ENCODE results near the gene NOP14.
"Not testable (repeated sequence)": the region's sequence is repeated elsewhere in the genome, so short reads cannot be mapped to it uniquely, and the experiment has no call there.

The NOP14 gene

GRCh38 chr4:2941138-2942036, 21.8 kb downstream of the NOP14 start:
- peak; percentile 2 for DNase-seq

DNA sequence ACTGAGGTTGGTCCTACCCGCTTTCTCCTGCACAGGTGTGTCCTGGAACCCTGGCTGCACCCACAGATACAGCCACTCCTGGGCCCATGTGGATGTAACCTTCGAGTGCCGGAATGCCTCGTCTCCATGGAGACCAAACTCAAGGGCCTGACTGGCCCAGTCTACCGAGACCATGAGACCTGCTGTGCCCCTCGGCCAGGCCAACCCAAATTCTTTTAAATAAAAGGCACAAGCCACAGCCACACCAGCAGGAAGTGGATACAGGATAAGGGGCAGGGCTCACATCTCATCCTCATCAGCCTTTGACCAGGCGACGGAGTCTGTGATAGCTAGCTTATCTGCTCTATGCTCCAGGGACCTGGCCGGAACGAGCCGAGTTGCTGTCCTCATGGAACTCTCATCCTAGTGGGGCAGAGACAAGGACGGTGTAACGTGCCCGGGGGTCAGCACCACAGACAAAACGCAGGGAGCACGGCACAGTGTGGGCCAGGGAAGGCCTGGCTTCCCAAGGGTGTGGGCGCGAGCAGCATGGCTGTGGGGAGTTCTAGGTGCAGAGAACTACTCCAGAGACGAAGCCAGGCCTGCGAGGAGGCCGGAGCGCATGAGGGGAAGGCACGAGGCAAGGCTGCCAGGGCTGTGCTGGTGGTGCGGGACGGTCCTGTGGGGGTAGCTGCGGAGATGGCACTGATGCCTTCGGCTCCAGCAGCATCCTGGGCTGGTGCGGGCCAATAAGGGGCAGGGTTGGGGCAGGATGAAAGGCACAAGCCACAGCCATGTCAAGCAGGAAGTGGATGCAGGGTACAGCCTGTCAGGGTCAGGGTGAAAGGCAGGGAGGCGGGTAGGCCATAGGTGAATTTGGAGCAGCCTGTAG, 22.7 kb downstream of the NOP14 start:
- DNase-seq, result peak; percentile 3

GRCh38 chr4:2939383-2940243, 23.6 kb downstream of the NOP14 start:
- DNase-seq, result peak; percentile 32

GRCh38 chr4:2938906-2939305, 24.3 kb downstream of the NOP14 start:
- no peak for DNase-seq

DNA sequence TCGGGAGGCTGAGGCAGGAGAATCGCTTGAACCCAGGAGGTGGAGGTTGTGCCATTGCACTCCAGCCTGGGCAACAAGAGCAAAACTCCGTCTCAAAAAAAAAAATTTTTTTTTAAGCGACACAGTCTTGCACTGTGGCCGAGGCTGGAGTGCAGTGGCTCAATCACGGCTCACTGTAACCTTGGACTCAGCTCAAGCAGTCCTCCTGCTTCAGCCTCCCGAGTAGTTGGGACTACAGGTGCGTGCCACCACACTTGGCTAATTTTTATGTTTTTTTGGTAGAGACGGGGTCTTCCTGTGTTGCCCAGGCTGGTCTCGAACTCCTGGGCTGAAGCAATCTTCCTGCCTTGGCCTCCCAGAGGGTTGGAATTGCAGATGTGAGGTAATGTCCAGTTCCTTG, 24.8 kb downstream of the NOP14 start:
- not testable (repeated sequence) for DNase-seq

- DNase-seq, result no peak
Observed at GRCh38 chr4:2937986-2938385, 25.2 kb downstream of the NOP14 start.

- no peak for DNase-seq
Observed at GRCh38 chr4:2937146-2937857, 25.9 kb downstream of the NOP14 start.

DNA sequence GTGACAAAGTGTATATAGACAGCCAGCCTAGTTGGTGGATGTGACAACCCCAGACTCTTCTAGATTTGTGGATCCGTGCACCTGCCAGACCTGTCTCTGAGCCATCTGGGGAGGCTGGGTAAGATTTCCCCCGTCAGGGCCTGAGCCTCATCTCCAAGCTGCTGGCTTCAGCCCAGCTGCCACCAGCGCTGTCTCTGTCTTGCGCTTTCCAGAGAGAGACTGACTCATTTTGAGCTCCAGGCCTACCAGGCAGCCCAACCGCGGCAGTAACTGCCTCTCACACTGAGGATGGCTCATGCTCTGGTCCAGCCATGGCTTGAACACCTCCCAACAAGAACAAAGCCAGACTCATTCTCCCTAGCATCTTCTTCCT, 26.4 kb downstream of the NOP14 start:
- peak; percentile 81 for DNase-seq

GRCh38 chr4:2935762-2936743, 27.2 kb downstream of the NOP14 start:
- peak; percentile 87 for DNase-seq

- DNase-seq, result peak; percentile 98
Observed at GRCh38 chr4:2934813-2935761, 28.1 kb downstream of the NOP14 start.

DNA sequence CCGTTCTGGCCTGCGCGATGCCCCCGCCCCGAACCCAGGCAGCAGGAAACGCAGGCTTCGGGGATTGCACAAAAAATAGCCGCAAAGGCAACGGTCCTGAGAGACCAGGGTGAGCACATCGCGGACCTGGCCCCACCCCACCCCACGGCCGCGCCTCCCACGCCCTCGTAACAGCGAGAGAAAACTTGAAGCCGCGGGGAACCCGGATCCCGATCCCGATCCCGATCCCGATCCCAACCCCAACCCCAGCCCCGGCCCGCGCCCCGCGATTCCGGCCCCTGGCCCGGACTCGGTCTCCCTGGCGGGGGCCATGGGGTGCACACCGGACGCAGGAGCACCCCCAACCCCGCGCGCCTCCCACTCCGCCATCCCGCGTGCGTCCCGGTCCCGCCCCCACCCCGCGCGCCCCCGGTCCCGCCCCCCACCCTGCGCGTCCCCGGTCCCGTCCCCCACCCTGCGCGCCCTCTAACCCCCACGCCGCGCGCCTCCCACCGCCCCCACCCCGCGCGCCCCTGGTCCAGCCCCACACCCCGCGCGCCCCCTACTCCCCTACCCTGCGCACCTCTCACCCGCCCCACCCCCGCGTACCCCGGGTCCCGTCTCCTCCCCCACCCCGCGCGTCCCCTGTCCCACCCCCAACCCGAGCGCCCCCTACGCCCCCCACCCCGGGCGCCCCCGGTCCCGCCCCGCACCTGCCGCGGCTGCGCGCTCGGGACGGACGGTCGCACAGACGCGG, 29.0 kb downstream of the NOP14 start:
- peak; percentile 58 for DNase-seq

- DNase-seq, result no peak
Observed at GRCh38 chr4:2933566-2934076, 29.6 kb downstream of the NOP14 start.

DNA sequence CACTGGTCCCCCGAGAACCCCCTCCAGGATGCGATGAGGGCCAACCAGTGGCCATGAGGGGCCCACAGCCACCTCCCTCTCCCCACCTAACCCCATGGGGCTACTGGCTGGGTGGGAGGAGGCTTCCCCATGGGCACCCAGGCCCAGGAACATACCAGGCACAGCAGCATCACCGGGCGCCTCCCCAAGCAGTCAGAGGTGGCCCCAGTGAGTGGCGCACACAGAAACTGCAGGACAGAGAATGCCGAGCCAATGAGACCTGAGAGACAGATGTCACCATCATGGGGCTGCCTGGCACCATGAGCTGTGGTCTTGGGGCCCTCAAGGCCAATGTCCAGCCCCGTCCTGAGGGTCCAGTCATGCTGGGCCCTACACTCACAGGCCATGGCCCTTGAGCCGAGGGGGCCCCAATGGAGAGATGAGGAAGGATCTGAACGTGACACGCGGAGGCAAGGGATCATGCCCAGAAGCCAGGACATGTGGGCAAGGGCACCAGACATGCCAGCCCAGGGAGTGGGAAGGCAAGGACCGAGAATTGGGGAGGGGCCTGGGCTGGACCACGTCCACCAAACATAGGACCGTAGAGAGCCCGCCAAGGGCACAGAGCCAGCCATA, 30.1 kb downstream of the NOP14 start:
- DNase-seq, result no peak

- no peak for DNase-seq
Observed at GRCh38 chr4:2932321-2932950, 30.8 kb downstream of the NOP14 start.

DNA sequence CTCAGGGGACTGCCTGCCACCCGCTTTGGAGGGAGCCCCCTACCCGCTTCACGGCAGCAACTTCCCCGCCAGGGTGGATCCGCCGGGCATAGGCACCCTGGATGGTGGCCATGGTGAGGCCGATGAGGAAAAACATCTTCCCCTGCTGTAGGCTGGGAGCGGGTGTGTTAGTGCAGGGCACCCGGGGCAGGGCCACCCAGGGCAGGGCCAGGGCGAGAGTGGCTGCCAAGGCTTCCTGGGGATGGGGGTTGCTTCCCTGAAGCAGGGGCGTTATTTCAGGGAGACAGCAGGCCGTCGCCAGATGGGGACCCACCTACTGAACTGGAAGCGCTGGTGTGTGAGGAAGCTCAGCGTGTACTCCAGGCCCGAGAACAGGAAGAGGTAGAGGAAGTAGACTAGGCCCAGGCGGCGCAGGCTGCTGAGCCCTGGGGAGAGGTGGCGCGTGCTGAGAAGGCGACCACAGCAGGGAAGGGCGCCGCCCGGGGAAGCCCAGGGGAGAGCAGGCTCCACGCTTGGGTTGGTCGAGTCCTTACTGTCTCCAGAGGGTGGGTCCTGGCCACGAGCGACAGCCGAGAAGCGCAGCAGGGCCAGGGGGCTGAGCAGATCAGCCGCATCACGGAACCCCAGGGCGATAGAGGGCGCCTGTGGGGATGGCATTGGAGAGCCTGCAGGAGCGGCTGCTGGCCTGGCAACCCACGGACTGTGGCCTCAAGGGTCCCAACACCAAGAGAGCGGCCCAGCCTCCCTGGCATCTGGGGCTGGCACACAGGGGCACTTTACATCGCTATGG, 31.5 kb downstream of the NOP14 start:
- peak; percentile 69 for DNase-seq

DNA sequence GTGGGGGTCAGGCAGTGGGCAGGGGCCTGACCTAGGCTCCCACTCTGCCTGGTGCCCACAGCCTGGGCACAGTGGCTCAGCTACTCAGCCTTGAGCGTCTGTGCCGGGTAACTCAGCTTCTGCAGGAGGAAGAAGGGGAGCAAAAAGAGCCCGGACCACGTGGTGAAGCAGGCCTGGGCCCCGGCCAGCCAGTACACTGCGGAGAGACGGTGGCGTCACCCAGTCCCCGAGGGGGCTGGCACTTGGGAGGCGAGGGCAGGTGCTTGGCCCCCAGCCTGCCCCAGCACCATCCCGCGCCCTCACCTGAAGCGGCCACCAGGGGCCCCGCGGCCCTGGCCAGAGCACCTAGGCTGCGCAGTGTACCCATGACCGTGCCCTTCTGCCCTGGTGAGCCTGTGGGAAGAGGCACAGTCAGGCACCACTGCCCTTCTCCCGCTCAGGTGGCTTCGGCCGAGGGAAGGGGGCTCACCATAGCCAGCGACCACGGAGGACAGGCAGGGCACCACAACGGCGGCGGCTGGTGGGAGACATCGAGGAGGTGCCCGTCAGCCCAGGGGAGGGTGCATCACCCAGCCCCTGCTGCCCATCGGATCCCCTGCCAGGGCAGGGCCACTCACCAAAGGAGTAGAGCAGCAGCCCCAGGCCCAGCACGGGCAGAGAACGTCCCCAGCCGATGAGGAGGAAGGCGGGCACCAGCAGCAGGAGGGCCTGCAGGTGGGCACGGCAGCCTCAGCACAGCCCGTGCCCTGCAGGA, 32.3 kb downstream of the NOP14 start:
- no peak for DNase-seq

All from activated CD4-positive, alpha-beta T cell treated with anti-CD3 and anti-CD28 coated beads for 48 hours (primary cell).